Mesothelial cell of epicardium (in vitro differentiated cells): ENCODE measurements around the gene GPATCH2L. TPM values are rescaled to one million over a fixed set of nuclear protein-coding genes. Genes with fewer than 3 reads are reported as not detected.

Experiments used
- DNase-seq, 2 experiments: peaks; one replicate each; pipeline ENCODE4 v3.0.0; 2021; ENCODE audit warnings: low spot score in 2 of 2; ENCODE audit not compliant: unreplicated experiment in 2 of 2
- H3K27ac Mint-ChIP-seq: 2 replicates; pipeline ENCODE4 v1.8.0; 2021; ENCODE audit warnings: mixed read lengths
- H3K27me3 Mint-ChIP-seq: 2 replicates; pipeline ENCODE4 v1.8.0; 2021; ENCODE audit warnings: low read depth, mixed read lengths
- H3K36me3 Mint-ChIP-seq: 2 replicates; pipeline ENCODE4 v1.8.0; 2021; ENCODE audit warnings: mixed read lengths
- H3K4me1 Mint-ChIP-seq: 2 replicates; pipeline ENCODE4 v1.8.0; 2021; ENCODE audit warnings: mixed read lengths
- H3K4me3 Mint-ChIP-seq: 2 replicates; pipeline ENCODE4 v1.8.0; 2021; ENCODE audit warnings: mild to moderate bottlenecking, moderate library complexity, mixed read lengths
- H3K9me3 Mint-ChIP-seq: 2 replicates; pipeline ENCODE4 v1.8.0; 2021; ENCODE audit warnings: mixed read lengths
- CTCF ChIP-seq: fragments of 200-600 bp; sonication (generic); IDR thresholded peaks from one replicate; pipeline ENCODE4 v1.5.0; 2021; ENCODE audit warnings: antibody characterized with exemption; ENCODE audit not compliant: unreplicated experiment
- total RNA-seq: library from RNA; stranded (reverse); gene quantifications from 3 replicates; pipeline ENCODE4 v1.2.1, GENCODE V29; 2021

The GPATCH2L gene
- total RNA-seq, 1 donor from 2014 or later, result 83.1 TPM

- TF ChIP-seq CTCF, result no peak
- no peak for DNase-seq
- no peaks in the 10 kb centered on the region for H3K4me1 Mint-ChIP-seq
Observed at GRCh38 chr14:76236172-76237130, 84.7 kb downstream of the GPATCH2L start.

GRCh38 chr14:76237349-76237990 lies 85.7 kb downstream of the GPATCH2L start:
- no peak for DNase-seq
- TF ChIP-seq CTCF, result no peak
- Mint-ChIP-seq H3K4me3 (no peak overlapping the region), H3K27me3 (peaks cover 12% of the 10 kb centered on the region), H3K27ac (no peak overlapping the region), H3K9me3 (peaks cover 29% of the 10 kb centered on the region), H3K36me3 (no peaks in the 10 kb centered on the region), H3K4me1 (no peaks in the 10 kb centered on the region)

More at GRCh38 chr14:76236172-76237130, 84.7 kb downstream of the GPATCH2L start:
- H3K27ac Mint-ChIP-seq, result no peak overlapping the region
- peaks cover 20% of the 10 kb centered on the region for H3K9me3 Mint-ChIP-seq
- H3K4me3 Mint-ChIP-seq, result no peak overlapping the region
- no peaks in the 10 kb centered on the region for H3K36me3 Mint-ChIP-seq
- peaks cover 9% of the 10 kb centered on the region for H3K27me3 Mint-ChIP-seq

DNA sequence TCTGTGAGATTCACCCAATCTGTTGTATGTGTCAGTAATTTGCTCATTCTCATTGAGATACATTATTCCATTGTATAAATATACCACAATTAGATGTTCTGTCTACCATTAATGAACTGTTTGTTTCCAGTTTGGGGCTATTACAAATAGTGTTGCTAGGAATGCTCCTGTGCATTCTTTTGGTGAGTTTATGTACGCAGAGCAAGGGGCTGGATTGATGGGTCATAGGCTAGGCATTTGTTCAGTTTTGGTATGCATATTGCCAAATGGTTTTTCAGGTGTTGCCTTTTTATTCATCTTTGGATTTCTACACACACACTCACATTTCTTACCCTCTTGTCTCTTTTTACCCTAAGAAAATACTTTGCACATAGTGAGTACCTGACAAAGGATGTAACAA lies 93.4 kb downstream of the GPATCH2L start:
- H3K27ac Mint-ChIP-seq, result no peak overlapping the region
- peaks cover 32% of the 10 kb centered on the region for H3K9me3 Mint-ChIP-seq
- H3K36me3 Mint-ChIP-seq, result no peaks in the 10 kb centered on the region

GRCh38 chr14:76250302-76250701 lies 98.6 kb downstream of the GPATCH2L start:
- DNase-seq, result no peak
- H3K4me3 Mint-ChIP-seq, result no peak overlapping the region
- peaks cover 51% of the 10 kb centered on the region for H3K27me3 Mint-ChIP-seq
- H3K9me3 Mint-ChIP-seq, result no peaks in the 10 kb centered on the region
- H3K27ac Mint-ChIP-seq, result no peak overlapping the region
- H3K36me3 Mint-ChIP-seq, result no peaks in the 10 kb centered on the region
- no peak for TF ChIP-seq CTCF
- H3K4me1 Mint-ChIP-seq, result no peaks in the 10 kb centered on the region

More for the DNA sequence above, 93.4 kb downstream of the GPATCH2L start:
- no peak overlapping the region for H3K4me3 Mint-ChIP-seq
- H3K27me3 Mint-ChIP-seq, result peaks cover 26% of the 10 kb centered on the region
- H3K4me1 Mint-ChIP-seq, result no peaks in the 10 kb centered on the region
- DNase-seq, result no peak
- TF ChIP-seq CTCF, result no peak

GRCh38 chr14:76252471-76252870 lies 100.7 kb downstream of the GPATCH2L start:
- H3K36me3 Mint-ChIP-seq, result no peaks in the 10 kb centered on the region
- DNase-seq, result no peak
- TF ChIP-seq CTCF, result no peak
- H3K4me3 Mint-ChIP-seq, result no peak overlapping the region
- H3K9me3 Mint-ChIP-seq, result no peaks in the 10 kb centered on the region
- no peak overlapping the region for H3K27ac Mint-ChIP-seq
- H3K4me1 Mint-ChIP-seq, result no peaks in the 10 kb centered on the region
- H3K27me3 Mint-ChIP-seq, result peaks cover 42% of the 10 kb centered on the region
